ENCODE measurements around the gene KIRREL3.

- no peak for TF ChIP-seq CTCF (IDR thresholded peaks at IDR 0.05; ENCODE audit: insufficient read depth, low read length)
- TF ChIP-seq REST (IDR thresholded peaks at IDR 0.05; ENCODE audit: insufficient replicate concordance, low read depth), result no peak
- no peak for TF ChIP-seq POLR2AphosphoS5 (IDR thresholded peaks at IDR 0.05; ENCODE audit: low read depth)
Measured at GRCh38 chr11:126530416-126530815, 470.2 kb downstream of the KIRREL3 start.

Data from HL-60 (cell line).